Trophoblast cell (in vitro differentiated cells and primary cell): ENCODE measurements around the gene B4GALT1.

Source experiments
- DNase-seq, 2 donors: peaks; one replicate each; pipeline ENCODE4 v3.0.0-alpha.2; 2016
- H2AFZ ChIP-seq: 2 replicates; pipeline ENCODE4 v1.6.1; 2013; ENCODE audit warnings: low read length, moderate library complexity, mild to moderate bottlenecking; ENCODE audit not compliant: insufficient read depth, poor library complexity
- H2AK5ac ChIP-seq: 2 replicates; pipeline ENCODE4 v1.6.1; 2013; ENCODE audit warnings: mild to moderate bottlenecking, low read length
- H2BK120ac ChIP-seq: 2 replicates; pipeline ENCODE4 v1.6.1; 2013; ENCODE audit warnings: low read length, mild to moderate bottlenecking, moderate library complexity; ENCODE audit not compliant: insufficient read depth, poor library complexity
- H2BK12ac ChIP-seq: 2 replicates; pipeline ENCODE4 v1.6.1; 2013; ENCODE audit warnings: mild to moderate bottlenecking, low read length, moderate library complexity
- H2BK5ac ChIP-seq: 2 replicates; pipeline ENCODE4 v1.6.1; 2013; ENCODE audit warnings: low read length, low read depth, moderate library complexity, mild to moderate bottlenecking; ENCODE audit not compliant: poor library complexity
- H3K14ac ChIP-seq: 2 replicates; pipeline ENCODE4 v1.6.1; 2013; ENCODE audit warnings: mild to moderate bottlenecking, low read length
- H3K18ac ChIP-seq: 2 replicates; pipeline ENCODE4 v1.6.1; 2013; ENCODE audit warnings: mild to moderate bottlenecking, low read length
- H3K23ac ChIP-seq: 2 replicates; pipeline ENCODE4 v1.6.1; 2013; ENCODE audit warnings: low read length
- H3K27ac ChIP-seq: 2 replicates; pipeline ENCODE4 v1.5.1; 2013; ENCODE audit warnings: low read depth, mild to moderate bottlenecking, inconsistent platforms, low read length, moderate library complexity
- H3K27me3 ChIP-seq: 2 replicates; pipeline ENCODE4 v1.6.1; 2013; ENCODE audit warnings: inconsistent platforms, mild to moderate bottlenecking, low read length, moderate library complexity; ENCODE audit not compliant: insufficient read depth
- H3K36me3 ChIP-seq, 2 experiments: 1 replicate in 1 of 2; 2 replicates in 1 of 2; pipeline ENCODE4 v1.6.1; 2013; ENCODE audit warnings: low read length in 2 of 2, mild to moderate bottlenecking in 2 of 2, moderate library complexity in 1 of 2; ENCODE audit not compliant: insufficient read depth in 2 of 2, control insufficient read depth in 1 of 2
- H3K4ac ChIP-seq: 2 replicates; pipeline ENCODE4 v1.6.1; 2013; ENCODE audit warnings: low read depth, mild to moderate bottlenecking, low read length, moderate library complexity
- H3K4me1 ChIP-seq, 2 experiments: 1 replicate in 1 of 2; 2 replicates in 1 of 2; pipeline ENCODE4 v1.6.1; 2013; ENCODE audit warnings: low read length in 2 of 2, mild to moderate bottlenecking in 2 of 2, moderate library complexity in 1 of 2; ENCODE audit not compliant: insufficient read depth in 2 of 2, control insufficient read depth in 1 of 2
- H3K4me2 ChIP-seq: 2 replicates; pipeline ENCODE4 v1.6.1; 2013; ENCODE audit warnings: inconsistent platforms, mild to moderate bottlenecking, low read length, moderate library complexity
- H3K4me3 ChIP-seq: 2 replicates; pipeline ENCODE4 v1.5.1; 2013; ENCODE audit warnings: mild to moderate bottlenecking, low read depth, low read length, inconsistent platforms
- H3K79me1 ChIP-seq: one replicate; pipeline ENCODE4 v1.6.1; 2013; ENCODE audit warnings: low read length
- H3K79me2 ChIP-seq: 2 replicates; pipeline ENCODE4 v1.6.1; 2013; ENCODE audit warnings: low read length, mild to moderate bottlenecking; ENCODE audit not compliant: control insufficient read depth, insufficient read depth, poor library complexity
- H3K9ac ChIP-seq: 2 replicates; pipeline ENCODE4 v1.6.1; 2013; ENCODE audit warnings: mild to moderate bottlenecking, low read length
- H3K9me3 ChIP-seq: 2 replicates; pipeline ENCODE4 v1.6.1; 2013; ENCODE audit warnings: low read depth, mild to moderate bottlenecking, control low read depth, inconsistent platforms, low read length; ENCODE audit not compliant: insufficient read depth
- H4K12ac ChIP-seq: 2 replicates; pipeline ENCODE4 v1.6.1; 2013; ENCODE audit warnings: low read depth, mild to moderate bottlenecking, low read length, moderate library complexity
- H4K8ac ChIP-seq: 2 replicates; pipeline ENCODE4 v1.6.1; 2013; ENCODE audit warnings: low read depth, mild to moderate bottlenecking, low read length, moderate library complexity
- H4K91ac ChIP-seq: one replicate; pipeline ENCODE4 v1.6.1; 2013; ENCODE audit warnings: low read depth, mild to moderate bottlenecking, low read length, moderate library complexity
- WGBS: extraction: QIAGEN DNeasy Blood & Tissue Kit; methylation state at CpG from one replicate; pipeline ENCODE4 v1.1.7; 2013; ENCODE audit warnings: missing lambda C conversion rate; ENCODE audit not compliant: insufficient read length, insufficient coverage; ENCODE audit errors: extremely low coverage; 5-methylcytosine and 5-hydroxymethylcytosine counted together

B4GALT1 gene

DNA sequence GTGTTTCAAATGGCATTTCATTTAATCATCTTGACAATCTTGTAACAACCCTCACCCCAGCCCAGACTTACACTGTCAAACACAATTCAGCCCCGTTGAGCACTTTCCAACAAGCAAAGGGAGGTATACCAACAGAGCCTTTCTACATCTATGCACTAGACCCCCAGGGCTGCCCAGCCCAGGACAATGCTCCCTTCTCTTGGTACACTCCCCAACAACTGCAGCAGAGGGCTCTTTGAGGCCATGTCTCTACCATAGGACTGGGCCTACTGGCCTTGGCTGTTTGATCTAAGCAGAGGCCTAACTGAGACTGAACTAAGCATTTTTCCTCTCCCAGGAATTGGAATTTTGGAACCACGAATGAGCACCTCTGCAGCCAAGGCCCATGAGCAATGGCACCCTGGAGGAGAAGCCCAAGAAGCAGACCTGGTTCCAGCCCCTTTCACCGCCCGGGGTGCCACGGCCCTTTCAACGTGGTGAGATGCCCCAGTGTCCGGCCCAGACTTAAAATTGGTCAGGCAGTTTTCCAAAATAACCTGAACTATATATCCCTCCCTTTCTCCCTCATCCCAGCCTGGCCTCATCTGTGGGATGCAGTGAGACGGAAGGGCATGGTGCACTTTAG is 43.6 kb downstream of the B4GALT1 start:
- no peak overlapping the region for H3K4me2 ChIP-seq
- H3K14ac ChIP-seq, result no peak overlapping the region
- peaks cover 27 to 52% of the 10 kb centered on the region in 2 experiments for H3K36me3 ChIP-seq
- H2AFZ ChIP-seq, result no peak overlapping the region
- H2AK5ac ChIP-seq, result no peak overlapping the region
- H2BK5ac ChIP-seq, result no peak overlapping the region
- no peak for DNase-seq
- no peak overlapping the region for H3K4ac ChIP-seq
- no peaks in the 10 kb centered on the region for H3K79me2 ChIP-seq
- no peak overlapping the region for H3K4me3 ChIP-seq
- H3K23ac ChIP-seq, result no peak overlapping the region
- H3K9me3 ChIP-seq, result no peaks in the 10 kb centered on the region
- H4K8ac ChIP-seq, result no peak overlapping the region
- H3K27me3 ChIP-seq, result no peaks in the 10 kb centered on the region
- peaks cover 2 to 7% of the 10 kb centered on the region in 2 experiments for H3K4me1 ChIP-seq
- H3K18ac ChIP-seq, result no peak overlapping the region
- no peak overlapping the region for H2BK120ac ChIP-seq
- no peaks in the 10 kb centered on the region for H3K79me1 ChIP-seq
- WGBS, result no CpG with 5 or more reads among the region's 8 CpGs
- no peak overlapping the region for H4K91ac ChIP-seq
- no peak overlapping the region for H3K27ac ChIP-seq
- no peak overlapping the region for H4K12ac ChIP-seq
- H3K9ac ChIP-seq, result no peak overlapping the region
- no peak overlapping the region for H2BK12ac ChIP-seq

DNA sequence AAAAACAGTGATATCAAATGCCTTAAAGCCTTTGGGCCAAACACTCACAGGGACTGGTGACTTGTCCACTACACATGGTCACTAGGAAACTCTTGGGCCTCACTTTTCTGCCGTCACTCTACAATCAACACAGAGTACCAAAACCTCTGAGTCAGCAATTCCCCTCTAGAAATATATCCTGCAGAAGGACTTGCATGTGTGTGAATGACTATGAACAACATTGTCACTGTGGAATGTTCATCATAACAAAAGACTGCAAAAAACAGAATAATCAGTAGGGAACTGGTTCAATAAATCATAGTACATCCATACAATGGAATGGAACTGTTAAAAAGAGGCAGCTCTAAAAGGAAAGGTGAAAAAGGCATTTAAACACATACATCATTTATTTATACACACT is 46.5 kb downstream of the B4GALT1 start:
- H2BK120ac ChIP-seq, result no peak overlapping the region
- H3K9me3 ChIP-seq, result no peaks in the 10 kb centered on the region
- no peaks in the 10 kb centered on the region for H3K27me3 ChIP-seq
- H3K9ac ChIP-seq, result no peak overlapping the region
- H3K27ac ChIP-seq, result no peak overlapping the region
- peaks cover 17 to 37% of the 10 kb centered on the region in 2 experiments for H3K36me3 ChIP-seq
- H2BK5ac ChIP-seq, result no peak overlapping the region
- no peak overlapping the region for H3K4me2 ChIP-seq
- H4K91ac ChIP-seq, result no peak overlapping the region
- H4K12ac ChIP-seq, result no peak overlapping the region
- H3K79me2 ChIP-seq, result no peaks in the 10 kb centered on the region
- no peak overlapping the region for H3K4ac ChIP-seq
- no peak overlapping the region for H3K18ac ChIP-seq
- peaks cover 0 to under 1% of the 10 kb centered on the region in 2 experiments for H3K4me1 ChIP-seq
- H4K8ac ChIP-seq, result no peak overlapping the region
- no peak overlapping the region for H3K14ac ChIP-seq
- no peak overlapping the region for H2AK5ac ChIP-seq
- no peak overlapping the region for H2BK12ac ChIP-seq
- H3K79me1 ChIP-seq, result no peaks in the 10 kb centered on the region
- no CpG with 5 or more reads among the region's 1 CpG for WGBS
- H2AFZ ChIP-seq, result no peak overlapping the region
- no peak overlapping the region for H3K4me3 ChIP-seq
- H3K23ac ChIP-seq, result no peak overlapping the region
- no peak for DNase-seq

DNA sequence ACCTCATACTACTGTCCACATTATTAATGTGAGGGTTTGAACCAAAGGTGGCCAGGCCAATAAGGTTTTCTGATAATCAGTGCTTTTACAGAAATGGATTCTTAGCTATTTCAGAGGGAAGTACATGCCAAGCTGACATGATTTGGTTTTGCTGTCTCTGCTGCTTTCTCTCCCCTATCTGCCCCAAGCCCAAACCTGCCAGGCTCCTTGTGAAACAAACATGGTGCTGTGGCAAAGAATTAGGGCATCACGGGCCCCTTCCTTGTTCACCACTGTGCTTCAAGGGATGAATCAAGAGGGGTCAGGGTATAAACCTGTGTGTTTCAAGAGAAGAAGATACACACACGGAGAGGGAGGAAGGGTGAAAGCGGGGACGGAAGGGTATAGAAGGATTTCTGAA is 49.3 kb downstream of the B4GALT1 start:
- no peak overlapping the region for H2AFZ ChIP-seq
- H4K91ac ChIP-seq, result no peak overlapping the region
- H3K36me3 ChIP-seq, result peaks cover 21 to 45% of the 10 kb centered on the region in 2 experiments
- no peak overlapping the region for H2BK120ac ChIP-seq
- H3K79me1 ChIP-seq, result no peaks in the 10 kb centered on the region
- no peak overlapping the region for H3K4ac ChIP-seq
- DNase-seq, result no peak
- H2BK5ac ChIP-seq, result no peak overlapping the region
- H3K4me3 ChIP-seq, result no peak overlapping the region
- H2AK5ac ChIP-seq, result no peak overlapping the region
- H3K27ac ChIP-seq, result no peak overlapping the region
- H4K8ac ChIP-seq, result no peak overlapping the region
- no peak overlapping the region for H3K23ac ChIP-seq
- H3K79me2 ChIP-seq, result no peaks in the 10 kb centered on the region
- H3K9me3 ChIP-seq, result no peaks in the 10 kb centered on the region
- no peak overlapping the region for H3K4me2 ChIP-seq
- no peaks in the 10 kb centered on the region for H3K27me3 ChIP-seq
- H3K14ac ChIP-seq, result no peak overlapping the region
- WGBS, result no CpG with 5 or more reads among the region's 4 CpGs
- H3K9ac ChIP-seq, result no peak overlapping the region
- H3K4me1 ChIP-seq, result no peaks in the 10 kb centered on the region
- H4K12ac ChIP-seq, result no peak overlapping the region
- H3K18ac ChIP-seq, result no peak overlapping the region
- no peak overlapping the region for H2BK12ac ChIP-seq

DNA sequence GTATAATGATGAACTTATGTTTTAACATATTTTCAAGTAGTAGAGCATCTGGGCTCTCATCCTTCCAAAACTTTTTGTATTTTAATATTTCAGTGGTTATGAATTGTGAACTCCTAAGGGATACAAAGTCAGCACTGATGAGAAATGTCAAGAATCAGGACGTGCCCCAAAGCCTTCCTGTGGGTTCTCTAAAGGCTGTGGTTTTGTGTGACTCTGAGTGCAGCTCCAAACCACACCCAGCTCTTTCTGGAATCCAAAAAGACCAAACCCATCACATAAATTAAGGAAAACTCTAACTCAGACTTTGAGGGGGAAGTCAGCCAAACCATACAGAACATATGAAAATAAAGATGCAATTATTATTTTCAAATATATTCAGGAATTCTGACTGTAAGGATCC is 49.8 kb downstream of the B4GALT1 start:
- H2AFZ ChIP-seq, result no peak overlapping the region
- no peak overlapping the region for H2BK5ac ChIP-seq
- H3K27me3 ChIP-seq, result no peaks in the 10 kb centered on the region
- no peaks in the 10 kb centered on the region for H3K79me2 ChIP-seq
- H3K18ac ChIP-seq, result no peak overlapping the region
- no peak overlapping the region for H4K8ac ChIP-seq
- no peaks in the 10 kb centered on the region for H3K4me1 ChIP-seq
- no peak overlapping the region for H4K91ac ChIP-seq
- no peak overlapping the region for H2BK120ac ChIP-seq
- no peaks in the 10 kb centered on the region for H3K9me3 ChIP-seq
- no CpG with 5 or more reads among the region's 1 CpG for WGBS
- no peak overlapping the region for H2AK5ac ChIP-seq
- H3K36me3 ChIP-seq, result peaks cover 21 to 45% of the 10 kb centered on the region in 2 experiments
- H3K14ac ChIP-seq, result no peak overlapping the region
- H2BK12ac ChIP-seq, result no peak overlapping the region
- no peak for DNase-seq
- H4K12ac ChIP-seq, result no peak overlapping the region
- H3K79me1 ChIP-seq, result no peaks in the 10 kb centered on the region
- H3K4ac ChIP-seq, result no peak overlapping the region
- no peak overlapping the region for H3K27ac ChIP-seq
- no peak overlapping the region for H3K9ac ChIP-seq
- no peak overlapping the region for H3K23ac ChIP-seq
- H3K4me2 ChIP-seq, result no peak overlapping the region
- H3K4me3 ChIP-seq, result no peak overlapping the region
